ENCODE results near the gene LY9. TPM values are rescaled to one million over a fixed set of nuclear protein-coding genes. Genes with fewer than 3 reads are reported as not detected.

The LY9 gene
- total and polyA plus RNA-seq, 9 donors = 0.15 to 2.9 (median 0.45) TPM; not detected in 2

GRCh38 chr1:160863774-160864131 lies 67.8 kb downstream of the LY9 start:
- Histone ChIP-seq H3K27me3 (no peaks in the 10 kb centered on the region), H3K4me1 (ENCODE audit: insufficient read depth) (peaks cover 9% of the 10 kb centered on the region), H3K36me3 (no peaks in the 10 kb centered on the region), H3K9me3 (no peaks in the 10 kb centered on the region), H3K4me3 (no peak overlapping the region), H3K27ac (no peak overlapping the region)
- intact Hi-C loops (cut with DNase I) = no loop called here
- DNase-seq = no peak
- 44 to 65% (median 55%) methylated on average over 4 of the region's 4 CpGs for WGBS, 3 donors
- no peak for TF ChIP-seq POLR2A (IDR thresholded peaks at IDR 0.05)
- TF ChIP-seq EP300 (IDR thresholded peaks at IDR 0.05) = no peak
- TF ChIP-seq CTCF (IDR thresholded peaks at IDR 0.05) = no peak

GRCh38 chr1:160864173-160864572 lies 68.2 kb downstream of the LY9 start:
- TF ChIP-seq CTCF (IDR thresholded peaks at IDR 0.05) (no peak), POLR2A (IDR thresholded peaks at IDR 0.05) (no peak), EP300 (IDR thresholded peaks at IDR 0.05) (no peak)
- H3K27me3 ChIP-seq = no peaks in the 10 kb centered on the region
- intact Hi-C loops (cut with DNase I) = no loop called here
- H3K4me1 ChIP-seq (ENCODE audit: insufficient read depth) = peaks cover 9% of the 10 kb centered on the region
- peak in 3 of 5 donors; percentile 15 to 57 (median 21) for DNase-seq
- WGBS, 3 donors = 4 to 14% (median 11%) methylated on average over 2 of the region's 2 CpGs
- no peaks in the 10 kb centered on the region for H3K9me3 ChIP-seq
- H3K36me3 ChIP-seq = no peaks in the 10 kb centered on the region
- no peak overlapping the region for H3K27ac ChIP-seq
- H3K4me3 ChIP-seq = no peak overlapping the region

- 85 to 93% (median 90%) methylated on average over 5 of the region's 5 CpGs for WGBS, 3 donors
- no peak for DNase-seq
- intact Hi-C loops (cut with DNase I) = no loop called here
- Histone ChIP-seq H3K4me1 (ENCODE audit: insufficient read depth) (peaks cover 9% of the 10 kb centered on the region), H3K27me3 (no peaks in the 10 kb centered on the region), H3K4me3 (no peak overlapping the region), H3K27ac (no peak overlapping the region), H3K9me3 (no peaks in the 10 kb centered on the region), H3K36me3 (no peaks in the 10 kb centered on the region)
- no peak for TF ChIP-seq CTCF (IDR thresholded peaks at IDR 0.05)
- no peak for TF ChIP-seq EP300 (IDR thresholded peaks at IDR 0.05)
- no peak for TF ChIP-seq POLR2A (IDR thresholded peaks at IDR 0.05)
Measured at GRCh38 chr1:160865337-160865736, 69.4 kb downstream of the LY9 start.

- Histone ChIP-seq H3K36me3 (no peaks in the 10 kb centered on the region), H3K27me3 (no peaks in the 10 kb centered on the region), H3K4me3 (no peak overlapping the region), H3K4me1 (ENCODE audit: insufficient read depth) (peaks cover 9% of the 10 kb centered on the region), H3K27ac (no peak overlapping the region), H3K9me3 (no peaks in the 10 kb centered on the region)
- DNase-seq = no peak
- intact Hi-C loops (cut with DNase I) = no loop called here
- TF ChIP-seq EP300 (IDR thresholded peaks at IDR 0.05) (no peak), CTCF (IDR thresholded peaks at IDR 0.05) (no peak), POLR2A (IDR thresholded peaks at IDR 0.05) (no peak)
Measured at GRCh38 chr1:160866001-160866694, 70.2 kb downstream of the LY9 start.

All from ovary (tissue), 9 donors.